K562 (cell line): Measurements from ENCODE around the gene H2BK1. TPM values are rescaled to one million over a fixed set of nuclear protein-coding genes. Genes with fewer than 3 reads are reported as not detected.

Experiments
- AFF1 ChIP-seq, 2 experiments: fragments of 450-650 bp; IDR thresholded peaks; 2 replicates each; pipeline ENCODE4 v1.6.1; 2018; ENCODE audit warnings: mild to moderate bottlenecking in 2 of 2, low read depth in 1 of 2; ENCODE audit not compliant: partially characterized antibody in 2 of 2
- CEBPG ChIP-seq, 3 experiments: fragments of 200-800 bp in 1 of 3; sonication (Bioruptor generic) in 1 of 3; sonication (generic) in 1 of 3; formaldehyde crosslinking in 1 of 3; IDR thresholded peaks in 2 of 3; conservative IDR thresholded peaks in 1 of 3; 2 replicates each; pipeline versions ENCODE4 v1.6.1 to v1.8.0; 2016 to 2022; ENCODE audit warnings: missing compliant biosample characterization in 2 of 3, missing genetic modification characterization in 2 of 3, mild to moderate bottlenecking in 1 of 3, missing genetic modification reagents in 1 of 3
- HMBOX1 ChIP-seq: sonication (generic); IDR thresholded peaks from 2 replicates; pipeline ENCODE4 v1.6.1; 2016
- HOXB6 ChIP-seq: fragments of 250-450 bp; sonication (Bioruptor Pico); IDR thresholded peaks from 2 replicates; pipeline ENCODE4 v1.5.1; 2022; ENCODE audit warnings: mild to moderate bottlenecking, borderline replicate concordance
- IRF9 ChIP-seq: fragments of 450-650 bp; IDR thresholded peaks from 2 replicates; pipeline ENCODE4 v1.6.1; 2016; ENCODE audit warnings: missing biosample characterization, missing genetic modification characterization
- TCF3 ChIP-seq: sonication (generic); formaldehyde crosslinking; IDR thresholded peaks from 2 replicates; pipeline ENCODE4 v1.4.0; 2020; ENCODE audit warnings: mild to moderate bottlenecking, missing genetic modification reagents
- ZNF324 ChIP-seq: fragments of 250-450 bp; sonication (Bioruptor Pico); IDR thresholded peaks from 2 replicates; pipeline ENCODE4 v1.4.0; 2020; ENCODE audit warnings: mild to moderate bottlenecking
- ZNF780A ChIP-seq: fragments of 250-450 bp; sonication (Bioruptor Pico); IDR thresholded peaks from 2 replicates; pipeline ENCODE4 v1.5.0; 2021; ENCODE audit warnings: mild to moderate bottlenecking
- polyA plus RNA-seq, 8 experiments: library from polyadenylated mRNA; depleted of rRNA in 4 of 8; stranded (reverse) in 5 of 8; unstranded in 3 of 8; fragments of >200 nt; fragmentation: Nextera tagmentation in 2 of 8; fragmentation: Illumina TruSeq in 1 of 8; extraction: Ambion mirVana in 2 of 8; extraction: Trizol in 1 of 8; gene quantifications; 2 replicates each; pipeline versions ENCODE4 v1.2.1 to v1.2.3, GENCODE V29; 2011 to 2014; ENCODE audit warnings: inconsistent platforms in 1 of 8, missing spikeins in 1 of 8
- total RNA-seq, 7 experiments: library from RNA; depleted of rRNA in 6 of 7; stranded (reverse); fragments of >200 nt in 6 of 7; fragmentation: Illumina TruSeq in 2 of 7; extraction: Trizol in 2 of 7; gene quantifications; 2 replicates each; pipeline versions ENCODE4 v1.2.1 to v1.2.3, GENCODE V29; 2011 to 2021; ENCODE audit warnings: low replicate concordance in 1 of 7
- TF ChIP-seq, protein P1 (sequence below), 2 experiments: fragments of 450-650 bp in 1 of 2; sonication (generic) in 1 of 2; formaldehyde crosslinking in 1 of 2; IDR thresholded peaks; 2 replicates each; pipeline versions ENCODE4 v1.7.1 to v1.9.0; 2016 to 2022; ENCODE audit warnings: inconsistent platforms in 1 of 2, mild to moderate bottlenecking in 1 of 2, missing genetic modification reagents in 1 of 2

H2BK1 gene
- total and polyA plus RNA-seq, 9 of the 15 experiments (the other 6 are each of a cell fraction or from before 2014, with no cell fraction given) = not detected

- TF ChIP-seq, protein P1, sequence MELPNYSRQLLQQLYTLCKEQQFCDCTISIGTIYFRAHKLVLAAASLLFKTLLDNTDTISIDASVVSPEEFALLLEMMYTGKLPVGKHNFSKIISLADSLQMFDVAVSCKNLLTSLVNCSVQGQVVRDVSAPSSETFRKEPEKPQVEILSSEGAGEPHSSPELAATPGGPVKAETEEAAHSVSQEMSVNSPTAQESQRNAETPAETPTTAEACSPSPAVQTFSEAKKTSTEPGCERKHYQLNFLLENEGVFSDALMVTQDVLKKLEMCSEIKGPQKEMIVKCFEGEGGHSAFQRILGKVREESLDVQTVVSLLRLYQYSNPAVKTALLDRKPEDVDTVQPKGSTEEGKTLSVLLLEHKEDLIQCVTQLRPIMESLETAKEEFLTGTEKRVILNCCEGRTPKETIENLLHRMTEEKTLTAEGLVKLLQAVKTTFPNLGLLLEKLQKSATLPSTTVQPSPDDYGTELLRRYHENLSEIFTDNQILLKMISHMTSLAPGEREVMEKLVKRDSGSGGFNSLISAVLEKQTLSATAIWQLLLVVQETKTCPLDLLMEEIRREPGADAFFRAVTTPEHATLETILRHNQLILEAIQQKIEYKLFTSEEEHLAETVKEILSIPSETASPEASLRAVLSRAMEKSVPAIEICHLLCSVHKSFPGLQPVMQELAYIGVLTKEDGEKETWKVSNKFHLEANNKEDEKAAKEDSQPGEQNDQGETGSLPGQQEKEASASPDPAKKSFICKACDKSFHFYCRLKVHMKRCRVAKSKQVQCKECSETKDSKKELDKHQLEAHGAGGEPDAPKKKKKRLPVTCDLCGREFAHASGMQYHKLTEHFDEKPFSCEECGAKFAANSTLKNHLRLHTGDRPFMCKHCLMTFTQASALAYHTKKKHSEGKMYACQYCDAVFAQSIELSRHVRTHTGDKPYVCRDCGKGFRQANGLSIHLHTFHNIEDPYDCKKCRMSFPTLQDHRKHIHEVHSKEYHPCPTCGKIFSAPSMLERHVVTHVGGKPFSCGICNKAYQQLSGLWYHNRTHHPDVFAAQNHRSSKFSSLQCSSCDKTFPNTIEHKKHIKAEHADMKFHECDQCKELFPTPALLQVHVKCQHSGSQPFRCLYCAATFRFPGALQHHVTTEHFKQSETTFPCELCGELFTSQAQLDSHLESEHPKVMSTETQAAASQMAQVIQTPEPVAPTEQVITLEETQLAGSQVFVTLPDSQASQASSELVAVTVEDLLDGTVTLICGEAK (IDR thresholded peaks at IDR 0.05) = no peak
- TF ChIP-seq, protein P1 (CRISPR knock-in tag; IDR thresholded peaks at IDR 0.05) = no peak
- no peak for TF ChIP-seq HMBOX1
- TF ChIP-seq CEBPG (CRISPR knock-in tag; IDR thresholded peaks at IDR 0.05) = no peak
- no peak for TF ChIP-seq CEBPG (tag; conservative IDR thresholded peaks at IDR 0.05 in 1 of 2, IDR thresholded peaks at IDR 0.05 in 1 of 2)
- TF ChIP-seq TCF3 (CRISPR knock-in tag) = peak; percentile 37; the same call in 1 of the 2 replicates
- no peak for TF ChIP-seq IRF9 (tag)
- no peak for TF ChIP-seq HOXB6
- TF ChIP-seq AFF1 (IDR thresholded peaks at IDR 0.05; ENCODE audit: low read depth in 1 of 2, partially characterized antibody in 2 of 2) = no peak
- TF ChIP-seq ZNF324 (CRISPR knock-in tag) = no peak
- TF ChIP-seq ZNF780A (CRISPR knock-in tag) = no peak
These were observed 18.0 kb upstream of the H2BK1 start (continued) for GRCh38 chr7:151228024-151228866.
